Type B pancreatic cell (in vitro differentiated cells): ENCODE results near the gene CPEB3. TPM values are rescaled to one million over a fixed set of nuclear protein-coding genes. Genes with fewer than 3 reads are reported as not detected.
"Not testable (repeated sequence)": the region's sequence is repeated elsewhere in the genome, so short reads cannot be mapped to it uniquely, and the experiment has no call there.

ENCODE experiments used
- DNase-seq: peaks from one replicate; pipeline ENCODE4 v3.0.0; 2021; ENCODE audit warnings: mixed read lengths; ENCODE audit not compliant: unreplicated experiment; ENCODE audit errors: extremely low spot score
- H3K27ac Mint-ChIP-seq: 2 replicates; pipeline ENCODE4 v1.8.0; 2021; ENCODE audit warnings: mild to moderate bottlenecking, mixed read lengths
- H3K27me3 Mint-ChIP-seq: 2 replicates; pipeline ENCODE4 v1.8.0; 2021; ENCODE audit warnings: mixed read lengths
- H3K36me3 Mint-ChIP-seq: 2 replicates; pipeline ENCODE4 v1.8.0; 2021; ENCODE audit warnings: mixed read lengths
- H3K4me1 Mint-ChIP-seq: one replicate; pipeline ENCODE4 v1.8.0; 2021; ENCODE audit warnings: mixed read lengths; ENCODE audit not compliant: unreplicated experiment
- H3K4me3 Mint-ChIP-seq: 2 replicates; pipeline ENCODE4 v1.8.0; 2021; ENCODE audit warnings: mild to moderate bottlenecking, mixed read lengths
- H3K9me3 Mint-ChIP-seq: 2 replicates; pipeline ENCODE4 v1.8.0; 2021; ENCODE audit warnings: mixed read lengths
- CTCF ChIP-seq: fragments of 200-600 bp; sonication (generic); conservative IDR thresholded peaks from 2 replicates; pipeline ENCODE4 v1.5.0; 2021; ENCODE audit warnings: antibody characterized with exemption, mild to moderate bottlenecking
- total RNA-seq: library from RNA; stranded (reverse); gene quantifications from 2 replicates; pipeline ENCODE4 v1.2.1, GENCODE V29; 2021; ENCODE audit warnings: low replicate concordance

Gene CPEB3
- total RNA-seq, 1 donor from 2014 or later: 2.3 TPM

DNA sequence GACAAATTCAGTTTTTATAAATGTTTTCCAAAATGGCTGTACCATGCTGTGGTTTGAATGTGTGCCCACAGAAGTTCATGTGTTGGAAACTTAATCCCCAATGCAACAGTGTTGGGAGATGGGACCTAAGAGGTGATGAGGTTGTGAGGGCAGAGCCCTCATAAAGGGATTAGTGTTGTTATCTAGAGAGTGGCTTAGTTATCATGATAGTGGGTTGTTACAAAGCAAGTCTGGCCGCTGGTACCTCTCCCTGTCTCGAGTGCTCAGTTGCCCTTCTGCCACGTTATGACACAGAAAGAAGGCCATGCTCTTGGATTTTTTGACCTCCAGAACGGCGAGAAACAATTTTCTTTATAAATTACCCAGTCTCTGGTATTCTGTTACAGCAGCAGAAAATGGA, 248.3 kb downstream of the CPEB3 start:
- Mint-ChIP-seq H3K4me3 (no peak overlapping the region), H3K4me1 (no peaks in the 10 kb centered on the region), H3K36me3 (peaks cover 8% of the 10 kb centered on the region), H3K27me3 (peaks cover 30% of the 10 kb centered on the region), H3K9me3 (no peaks in the 10 kb centered on the region), H3K27ac (no peak overlapping the region)
- TF ChIP-seq CTCF: no peak
- no peak for DNase-seq

- H3K9me3 Mint-ChIP-seq: no peaks in the 10 kb centered on the region
- H3K27ac Mint-ChIP-seq: no peak overlapping the region
- H3K36me3 Mint-ChIP-seq: peaks cover 12% of the 10 kb centered on the region
- H3K4me3 Mint-ChIP-seq: no peak overlapping the region
- no peak for TF ChIP-seq CTCF
- no peak for DNase-seq
- no peaks in the 10 kb centered on the region for H3K4me1 Mint-ChIP-seq
- peaks cover 5% of the 10 kb centered on the region for H3K27me3 Mint-ChIP-seq
Measured at GRCh38 chr10:92038949-92039348, 251.9 kb downstream of the CPEB3 start.

GRCh38 chr10:92033070-92033469, 257.8 kb downstream of the CPEB3 start:
- not testable (repeated sequence) for DNase-seq, H3K4me3 Mint-ChIP-seq, H3K27me3 Mint-ChIP-seq, H3K9me3 Mint-ChIP-seq, H3K27ac Mint-ChIP-seq, H3K4me1 Mint-ChIP-seq
- H3K36me3 Mint-ChIP-seq: peaks cover 31% of the 10 kb centered on the region

DNA sequence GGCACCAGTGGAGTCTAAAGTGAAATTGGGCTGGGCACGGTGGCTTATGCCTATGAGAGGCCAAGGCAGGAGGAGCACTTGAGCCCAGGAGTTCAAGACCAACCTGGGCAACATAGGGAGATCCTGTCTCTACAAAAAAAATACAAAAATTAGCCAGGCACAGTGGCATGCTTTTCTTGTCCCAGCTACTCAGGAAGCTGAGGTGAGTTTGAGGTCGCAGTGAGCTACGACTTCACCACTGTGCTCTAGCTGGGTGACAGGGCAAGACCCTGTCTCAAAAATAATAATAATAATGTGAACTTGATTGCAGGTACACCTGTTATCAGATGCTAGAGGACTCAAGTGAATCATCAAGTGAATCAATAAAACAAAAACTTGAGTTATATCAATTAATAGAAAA, 259.3 kb downstream of the CPEB3 start:
- Mint-ChIP-seq H3K27me3 (no peaks in the 10 kb centered on the region), H3K36me3 (peaks cover 42% of the 10 kb centered on the region), H3K4me3 (no peak overlapping the region), H3K27ac (no peak overlapping the region), H3K9me3 (no peaks in the 10 kb centered on the region), H3K4me1 (no peaks in the 10 kb centered on the region)
- no peak for TF ChIP-seq CTCF
- no peak for DNase-seq

DNA sequence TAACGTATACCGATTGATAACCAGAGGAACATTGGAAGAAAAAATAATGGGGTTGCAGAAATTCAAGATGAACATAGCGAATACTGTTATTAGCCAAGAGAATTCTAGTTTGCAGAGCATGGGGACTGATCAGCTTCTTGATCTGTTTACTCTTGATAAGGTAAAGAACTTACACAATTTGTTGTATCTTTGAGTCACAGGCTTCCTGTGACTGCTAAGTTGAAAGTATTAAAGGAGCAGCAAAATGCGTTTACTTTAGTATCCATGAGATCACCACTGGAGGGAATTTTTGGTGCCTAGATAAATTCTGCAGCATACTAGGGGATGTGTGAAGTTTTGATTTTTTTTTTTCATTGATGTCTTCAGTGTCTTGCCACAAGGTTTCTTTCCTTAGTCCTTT, 263.7 kb downstream of the CPEB3 start:
- Mint-ChIP-seq H3K4me1 (no peaks in the 10 kb centered on the region), H3K27me3 (no peaks in the 10 kb centered on the region), H3K9me3 (no peaks in the 10 kb centered on the region), H3K4me3 (no peak overlapping the region), H3K27ac (no peak overlapping the region), H3K36me3 (peaks cover 32% of the 10 kb centered on the region)
- no peak for TF ChIP-seq CTCF
- DNase-seq: no peak

DNA sequence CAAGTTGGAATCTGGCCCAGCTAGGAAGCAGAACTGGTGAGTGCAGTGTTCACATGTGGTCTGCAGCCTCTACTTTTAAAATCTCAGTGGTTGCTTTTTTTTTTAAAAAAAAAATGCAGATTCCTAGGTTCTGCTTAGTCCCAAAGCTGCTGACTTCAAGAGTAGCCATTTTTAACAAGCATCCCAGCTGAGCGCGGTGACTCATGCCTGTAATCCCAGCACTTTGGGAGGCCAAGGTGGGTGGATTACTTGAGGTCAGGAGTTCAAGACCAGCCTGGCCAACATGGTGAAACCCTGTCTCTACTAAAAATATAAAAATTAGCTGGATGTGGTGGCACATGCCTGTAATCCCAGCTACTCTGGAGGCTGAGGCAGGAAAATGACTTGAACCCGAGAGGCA, 265.5 kb downstream of the CPEB3 start:
- H3K9me3 Mint-ChIP-seq, H3K27me3 Mint-ChIP-seq: not testable (repeated sequence)

DNA sequence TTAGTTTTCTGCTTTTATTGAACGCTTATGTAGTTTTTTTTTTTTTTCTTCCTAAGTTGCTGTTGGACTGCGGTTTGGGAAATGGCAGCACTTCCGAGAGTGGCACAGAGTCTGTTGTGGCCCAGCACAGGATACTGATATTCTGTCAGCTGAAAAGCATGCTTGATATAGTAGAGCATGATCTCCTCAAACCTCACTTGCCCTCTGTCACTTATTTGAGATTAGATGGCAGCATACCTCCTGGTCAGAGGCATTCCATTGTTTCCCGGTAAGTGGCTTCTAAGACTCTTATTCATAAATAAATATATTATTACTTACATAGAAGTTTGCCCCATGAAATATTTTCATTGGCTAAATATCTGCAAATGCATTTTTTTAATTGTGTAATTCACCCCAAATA, 266.2 kb downstream of the CPEB3 start:
- H3K36me3 Mint-ChIP-seq: peaks cover 34% of the 10 kb centered on the region

More for the DNA sequence above, 265.5 kb downstream of the CPEB3 start:
- peaks cover 32% of the 10 kb centered on the region for H3K36me3 Mint-ChIP-seq
- not testable (repeated sequence) for DNase-seq, H3K4me1 Mint-ChIP-seq, H3K27ac Mint-ChIP-seq, H3K4me3 Mint-ChIP-seq

More for the DNA sequence above, 266.2 kb downstream of the CPEB3 start:
- Mint-ChIP-seq H3K4me3 (no peak overlapping the region), H3K4me1 (no peaks in the 10 kb centered on the region), H3K9me3 (no peaks in the 10 kb centered on the region), H3K27me3 (no peaks in the 10 kb centered on the region), H3K27ac (no peak overlapping the region)
- TF ChIP-seq CTCF: no peak
- DNase-seq: no peak
